CD4-positive, alpha-beta T cell (primary cell): ENCODE data around the gene ABCA2. TPM values are rescaled to one million over a fixed set of nuclear protein-coding genes. Genes with fewer than 3 reads are reported as not detected.

Experiments
- ATAC-seq: fragments of 200-7000 bp; cut with Tn5 transposase; one replicate; pipeline ENCODE4 v1.10.0; 2022; ENCODE audit warnings: mild to moderate bottlenecking; ENCODE audit not compliant: poor library complexity
- CTCF ChIA-PET: fragments of 350-600 bp; sonication (Branson Sonifier 250); formaldehyde crosslinking; loops from one replicate; lab custom pipeline; 2021; ENCODE audit warnings: antibody characterized with exemption, inconsistent platforms; lab: Charles Lee
- POLR2A ChIA-PET: fragments of 350-600 bp; sonication (Branson Sonifier 250); formaldehyde crosslinking; loops from one replicate; lab custom pipeline; 2021; ENCODE audit warnings: antibody characterized with exemption, inconsistent platforms; lab: Charles Lee
- DNase-seq, 14 experiments: peaks; one replicate each; pipeline ENCODE4 v3.0.0-alpha.2; 2013 to 2020; ENCODE audit warnings: mixed read lengths in 2 of 14
- H3K27ac ChIP-seq, 2 donors: one replicate each; pipeline versions ENCODE4 v1.5.1 to v1.7.0; 2013; ENCODE audit warnings: low read length in 2 of 2, low read depth in 1 of 2, mild to moderate bottlenecking in 1 of 2
- H3K27me3 ChIP-seq, 2 experiments: 1 replicate in 1 of 2; 2 replicates in 1 of 2; pipeline versions ENCODE4 v1.6.1 to v1.7.0; 2013; ENCODE audit warnings: low read length in 2 of 2, control low read depth in 1 of 2, mild to moderate bottlenecking in 1 of 2, moderate library complexity in 1 of 2; ENCODE audit not compliant: insufficient read depth in 2 of 2, control insufficient read depth in 1 of 2
- H3K36me3 ChIP-seq: one replicate; pipeline ENCODE4 v1.6.1; 2013; ENCODE audit warnings: low read length, control low read depth; ENCODE audit not compliant: insufficient read depth
- H3K4me1 ChIP-seq: one replicate; pipeline ENCODE4 v1.6.1; 2013; ENCODE audit warnings: low read length, control low read depth; ENCODE audit not compliant: insufficient read depth
- H3K4me3 ChIP-seq: one replicate; pipeline ENCODE4 v1.5.1; 2013; ENCODE audit warnings: mild to moderate bottlenecking, low read length, moderate library complexity
- H3K9me3 ChIP-seq, 2 experiments: 1 replicate in 1 of 2; 2 replicates in 1 of 2; pipeline versions ENCODE4 v1.6.1 to v1.7.0; 2013; ENCODE audit warnings: low read length in 2 of 2, mild to moderate bottlenecking in 2 of 2, control low read depth in 1 of 2, moderate library complexity in 1 of 2; ENCODE audit not compliant: control insufficient read depth in 1 of 2, insufficient read depth in 1 of 2
- H3K27ac Mint-ChIP-seq: one replicate; pipeline ENCODE4 v1.8.0; 2020; ENCODE audit warnings: mixed read lengths
- H3K27me3 Mint-ChIP-seq: one replicate; pipeline ENCODE4 v1.8.0; 2021; ENCODE audit warnings: mixed read lengths
- H3K36me3 Mint-ChIP-seq: one replicate; pipeline ENCODE4 v1.8.0; 2021; ENCODE audit warnings: low read depth, mixed read lengths
- H3K4me1 Mint-ChIP-seq: one replicate; pipeline ENCODE4 v1.8.0; 2021; ENCODE audit warnings: low read depth, mixed read lengths
- H3K4me3 Mint-ChIP-seq: one replicate; pipeline ENCODE4 v1.8.0; 2020; ENCODE audit warnings: mild to moderate bottlenecking, mixed read lengths
- H3K9me3 Mint-ChIP-seq: one replicate; pipeline ENCODE4 v1.8.0; 2020; ENCODE audit warnings: mixed read lengths
- intact Hi-C, 2 experiments: fragments of 100-400 bp; cut with DNase I in 1 of 2; cut with micrococcal nuclease in 1 of 2; formaldehyde crosslinking; loops; one replicate each; pipeline versions ENCODE4 v1.15.1 to v1.9.0; 2023 to 2025; cut with DNase I, micrococcal nuclease
- total RNA-seq, 174 experiments: library from RNA in 2 of 174; stranded (reverse) in 2 of 174; gene quantifications; one replicate each; pipeline ENCODE4 v1.2.3 and lab custom pipeline; 2021 to 2026
- TF ChIP-seq, protein P1 (sequence below): fragments of 200-600 bp; IDR thresholded peaks from one replicate; pipeline ENCODE4 v1.8.0; 2022; ENCODE audit warnings: antibody characterized with exemption, mild to moderate bottlenecking

ABCA2 gene
- total RNA-seq, 2 experiments from 2014 or later, result 80.1 to 86.8 TPM

DNA sequence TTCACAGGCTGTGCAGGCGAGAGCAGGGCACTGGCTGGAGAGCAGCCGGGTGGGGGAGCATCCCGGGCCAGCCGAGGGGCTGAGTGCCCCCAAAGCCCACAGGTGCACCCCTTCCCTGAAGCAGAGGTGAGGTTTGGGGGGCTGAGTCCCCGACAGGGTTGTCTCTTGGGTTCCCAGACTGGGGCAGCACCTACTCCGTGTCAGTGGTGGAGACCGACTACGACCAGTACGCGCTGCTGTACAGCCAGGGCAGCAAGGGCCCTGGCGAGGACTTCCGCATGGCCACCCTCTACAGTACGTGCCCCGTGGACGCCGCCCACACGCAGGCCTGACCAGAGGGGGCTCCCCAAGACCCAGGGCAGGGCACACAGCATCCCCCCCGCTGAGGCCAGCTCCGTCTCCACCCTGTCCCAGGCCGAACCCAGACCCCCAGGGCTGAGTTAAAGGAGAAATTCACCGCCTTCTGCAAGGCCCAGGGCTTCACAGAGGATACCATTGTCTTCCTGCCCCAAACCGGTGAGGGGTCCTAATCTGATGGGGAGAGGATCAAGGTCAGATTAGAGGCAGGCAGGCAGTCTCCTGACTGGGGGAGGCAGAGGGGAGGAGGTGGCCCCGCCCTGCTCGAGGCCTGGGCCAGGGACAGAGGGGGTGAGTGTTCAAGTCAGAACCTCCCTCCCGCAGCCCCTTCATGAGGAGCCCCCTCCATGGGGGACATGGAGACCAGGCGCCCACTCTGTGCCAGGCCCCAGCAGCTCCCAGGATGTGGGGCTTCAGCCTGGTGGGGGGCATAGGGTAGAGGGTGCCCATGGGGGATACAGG, 48.1 kb downstream of the ABCA2 start:
- ATAC-seq (no peak), DNase-seq (no peak)
- no peaks in the 10 kb centered on the region for H3K36me3 Mint-ChIP-seq
- H3K9me3 Mint-ChIP-seq, result no peaks in the 10 kb centered on the region
- intact Hi-C loops, result loop anchor here in 1 of 2 experiments (2.0 kb wide), 1 partner anchor 13 kb away; the partner anchor contains the start of gene PAXX
- ChIA-PET POLR2A (no interaction called here), CTCF (no interaction called here)
- H3K4me3 Mint-ChIP-seq, result no peak overlapping the region
- TF ChIP-seq, protein P1, sequence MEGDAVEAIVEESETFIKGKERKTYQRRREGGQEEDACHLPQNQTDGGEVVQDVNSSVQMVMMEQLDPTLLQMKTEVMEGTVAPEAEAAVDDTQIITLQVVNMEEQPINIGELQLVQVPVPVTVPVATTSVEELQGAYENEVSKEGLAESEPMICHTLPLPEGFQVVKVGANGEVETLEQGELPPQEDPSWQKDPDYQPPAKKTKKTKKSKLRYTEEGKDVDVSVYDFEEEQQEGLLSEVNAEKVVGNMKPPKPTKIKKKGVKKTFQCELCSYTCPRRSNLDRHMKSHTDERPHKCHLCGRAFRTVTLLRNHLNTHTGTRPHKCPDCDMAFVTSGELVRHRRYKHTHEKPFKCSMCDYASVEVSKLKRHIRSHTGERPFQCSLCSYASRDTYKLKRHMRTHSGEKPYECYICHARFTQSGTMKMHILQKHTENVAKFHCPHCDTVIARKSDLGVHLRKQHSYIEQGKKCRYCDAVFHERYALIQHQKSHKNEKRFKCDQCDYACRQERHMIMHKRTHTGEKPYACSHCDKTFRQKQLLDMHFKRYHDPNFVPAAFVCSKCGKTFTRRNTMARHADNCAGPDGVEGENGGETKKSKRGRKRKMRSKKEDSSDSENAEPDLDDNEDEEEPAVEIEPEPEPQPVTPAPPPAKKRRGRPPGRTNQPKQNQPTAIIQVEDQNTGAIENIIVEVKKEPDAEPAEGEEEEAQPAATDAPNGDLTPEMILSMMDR, result no peak
- H3K27ac Mint-ChIP-seq, result no peak overlapping the region
- Histone ChIP-seq H3K27ac (no peak overlapping the region), H3K36me3 (no peaks in the 10 kb centered on the region), H3K9me3 (peaks cover 0 to 17% of the 10 kb centered on the region in 2 experiments), H3K27me3 (peaks cover 16 to 22% of the 10 kb centered on the region in 2 experiments), H3K4me1 (peaks cover 45% of the 10 kb centered on the region), H3K4me3 (no peak overlapping the region)
- H3K27me3 Mint-ChIP-seq, result peaks cover 22% of the 10 kb centered on the region
- peaks cover 22% of the 10 kb centered on the region for H3K4me1 Mint-ChIP-seq

DNA sequence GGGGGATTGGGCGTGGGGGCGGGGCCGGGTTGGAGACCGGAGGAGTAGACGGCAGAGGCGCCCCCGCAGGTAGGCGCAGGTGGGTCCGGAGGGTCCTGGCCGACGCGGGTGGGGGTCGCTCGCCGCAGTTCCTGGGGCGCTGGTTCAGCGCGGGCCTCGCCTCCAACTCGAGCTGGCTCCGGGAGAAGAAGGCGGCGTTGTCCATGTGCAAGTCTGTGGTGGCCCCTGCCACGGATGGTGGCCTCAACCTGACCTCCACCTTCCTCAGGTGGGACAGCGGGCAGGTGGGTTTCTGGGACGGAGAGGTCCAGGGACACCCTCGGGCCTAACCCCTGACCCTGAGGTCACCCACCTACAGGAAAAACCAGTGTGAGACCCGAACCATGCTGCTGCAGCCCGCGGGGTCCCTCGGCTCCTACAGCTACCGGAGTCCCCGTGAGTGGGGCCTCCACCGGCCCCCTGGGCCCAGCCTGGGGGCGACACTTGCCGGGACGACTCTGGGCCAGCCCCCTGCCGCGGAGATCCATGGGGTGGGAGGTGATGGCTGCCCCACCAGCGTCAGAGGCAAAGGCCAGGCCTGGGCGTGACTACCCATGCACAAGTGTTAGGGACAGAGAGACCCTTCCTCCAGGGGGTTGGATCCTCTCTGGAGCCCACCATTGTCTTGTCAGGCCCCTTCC, 49.0 kb downstream of the ABCA2 start:
- no peak for DNase-seq
- H3K4me1 Mint-ChIP-seq, result peaks cover 23% of the 10 kb centered on the region
- no peak overlapping the region for H3K4me3 Mint-ChIP-seq
- Histone ChIP-seq H3K9me3 (peaks cover 0 to 9% of the 10 kb centered on the region in 2 experiments), H3K36me3 (no peaks in the 10 kb centered on the region), H3K27me3 (peaks cover 7 to 13% of the 10 kb centered on the region in 2 experiments), H3K4me3 (no peak overlapping the region), H3K27ac (no peak overlapping the region), H3K4me1 (peaks cover 49% of the 10 kb centered on the region)
- H3K27ac Mint-ChIP-seq, result no peak overlapping the region
- POLR2A ChIA-PET, result interaction anchor here (0.7 to 1.9 kb wide), 2 partner anchors 13 to 97 kb away, joined by 3 to 8 read pairs; partner anchors contain the start of gene PAXX
- CTCF ChIA-PET, result interaction anchor here (1.3 to 1.5 kb wide), 2 partner anchors 49 to 137 kb away, joined by 3 to 5 read pairs; partner anchors contain the start of genes ABCA2 and AJM1
- intact Hi-C loops, result loop anchor here (1.0 to 2.0 kb wide), 3 partner anchors 13 to 35 kb away; partner anchors contain the start of genes PAXX (in 2 of the 2) and FBXW5 (in 1 of the 2)
- peaks cover 20% of the 10 kb centered on the region for H3K27me3 Mint-ChIP-seq
- no peaks in the 10 kb centered on the region for H3K36me3 Mint-ChIP-seq
- TF ChIP-seq, protein P1, result no peak
- no peak for ATAC-seq
- H3K9me3 Mint-ChIP-seq, result no peaks in the 10 kb centered on the region
